ENCODE measurements around the gene ATP2A3.

Gene ATP2A3

DNA sequence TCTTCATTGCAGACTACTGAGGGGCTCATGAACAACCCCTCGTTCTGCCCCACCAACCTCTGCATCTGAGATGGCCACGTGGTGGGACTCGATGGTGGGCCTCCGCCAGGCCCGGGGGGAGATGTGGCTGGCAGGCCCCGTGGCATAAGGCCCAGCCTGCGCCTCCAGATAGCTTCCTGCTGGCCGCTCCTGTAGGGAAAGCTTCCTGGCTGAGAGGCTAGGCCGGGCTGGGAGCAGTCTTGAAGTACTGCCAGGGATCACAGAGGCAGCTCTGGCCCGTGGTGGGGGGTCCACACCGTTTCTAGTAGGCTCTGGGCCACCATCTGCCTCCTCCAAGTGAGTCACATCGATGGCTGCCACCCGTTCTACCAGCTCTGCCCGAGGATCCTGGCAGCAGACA is 79.0 kb downstream of the ATP2A3 start:
- H3K27ac ChIP-seq = 0 out of 2 replicates have a peak overlapping the region, but pooled peaks have one; percentile 23
- peaks cover 19% of the 10 kb centered on the region for H4K20me1 ChIP-seq
- H3K36me3 ChIP-seq = peaks cover 20% of the 10 kb centered on the region; the same call in 1 of the 2 replicates
- no peak overlapping the region for H3K9ac ChIP-seq
- peaks cover 55% of the 10 kb centered on the region for H3K4me1 ChIP-seq
- H3K4me2 ChIP-seq = no peak overlapping the region
- H3K27me3 ChIP-seq = no peaks in the 10 kb centered on the region
- TF ChIP-seq Cebpa-rat (IDR thresholded peaks at IDR 0.05) = no peak
- no peak overlapping the region for H3K4me3 ChIP-seq
- no peaks in the 10 kb centered on the region for H3K9me3 ChIP-seq

DNA sequence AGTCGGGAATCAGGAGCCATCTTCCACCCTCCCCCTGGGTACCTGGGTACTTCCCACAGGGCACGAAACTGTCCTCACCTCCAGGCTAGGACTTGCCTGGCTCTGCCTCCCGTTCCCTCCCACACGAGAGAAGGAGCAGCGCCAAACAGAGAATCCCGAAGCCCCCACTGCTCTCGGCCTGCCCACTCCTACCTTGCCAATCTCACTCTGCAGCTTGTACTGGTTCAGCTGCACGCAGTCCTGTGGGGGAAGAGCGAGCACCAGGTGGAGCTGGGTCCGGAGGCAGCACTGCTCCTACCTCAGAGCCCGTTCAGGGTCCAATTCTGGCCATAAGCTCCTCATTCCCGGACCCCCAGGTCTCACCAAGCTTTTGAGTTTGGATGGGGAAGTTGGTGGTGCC is 80.0 kb downstream of the ATP2A3 start:
- peaks cover 8% of the 10 kb centered on the region for H4K20me1 ChIP-seq
- no peaks in the 10 kb centered on the region for H3K9me3 ChIP-seq
- no peak overlapping the region for H3K9ac ChIP-seq
- peaks cover 44% of the 10 kb centered on the region for H3K4me1 ChIP-seq
- peak overlapping the region; percentile 26; the same call in 1 of the 2 replicates for H3K27ac ChIP-seq
- no peak overlapping the region for H3K4me3 ChIP-seq
- H3K27me3 ChIP-seq = no peaks in the 10 kb centered on the region
- no peak overlapping the region for H3K4me2 ChIP-seq
- TF ChIP-seq Cebpa-rat (IDR thresholded peaks at IDR 0.05) = no peak
- H3K36me3 ChIP-seq = peaks cover 20% of the 10 kb centered on the region; the same call in 1 of the 2 replicates

DNA sequence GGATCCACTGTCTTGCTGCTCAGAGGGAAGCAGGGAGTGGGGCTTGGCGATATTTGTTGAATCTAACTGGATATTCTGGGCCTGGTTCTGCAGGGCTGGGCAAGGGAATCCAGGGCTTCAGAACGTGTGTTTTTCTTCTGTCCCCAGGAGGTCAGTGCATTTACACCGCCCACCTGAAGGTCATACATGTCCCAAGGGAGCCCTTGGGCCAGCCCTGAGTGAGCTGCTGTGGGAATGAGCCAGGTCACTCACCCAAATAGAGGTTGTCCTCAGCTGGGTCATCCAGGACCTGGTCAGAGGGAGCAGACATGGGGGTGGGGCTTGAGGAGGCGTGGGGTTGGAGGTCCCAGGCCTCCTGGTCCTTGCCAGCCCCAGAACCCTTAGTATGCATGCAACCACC is 82.0 kb downstream of the ATP2A3 start:
- Histone ChIP-seq H3K27ac (no peak overlapping the region), H3K4me3 (no peak overlapping the region), H4K20me1 (no peaks in the 10 kb centered on the region), H3K4me2 (no peak overlapping the region), H3K9ac (no peak overlapping the region), H3K27me3 (no peaks in the 10 kb centered on the region), H3K9me3 (no peaks in the 10 kb centered on the region), H3K36me3 (peaks cover 22% of the 10 kb centered on the region; the same call in 1 of the 2 replicates), H3K4me1 (peaks cover 25% of the 10 kb centered on the region)
- no peak for TF ChIP-seq Cebpa-rat (IDR thresholded peaks at IDR 0.05)

DNA sequence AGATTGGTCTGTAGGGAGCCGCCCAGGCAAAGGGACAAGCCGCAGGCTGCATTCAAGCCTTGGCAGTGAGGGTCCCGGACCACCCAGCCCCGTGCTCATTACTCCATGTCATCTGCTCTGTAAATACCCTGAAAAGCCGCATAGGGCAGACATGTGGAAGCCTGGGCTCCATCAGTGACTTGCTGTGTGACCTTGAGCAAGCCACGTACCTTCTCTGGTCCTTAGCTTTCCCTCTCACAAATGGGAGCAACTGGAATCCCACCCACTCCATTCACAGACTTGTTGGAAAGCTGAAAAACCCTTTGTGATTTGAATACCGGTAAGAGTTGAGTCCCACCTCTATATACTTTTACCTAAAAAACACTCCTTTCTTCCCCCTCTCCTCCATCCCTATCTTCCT is 83.3 kb downstream of the ATP2A3 start:
- H3K4me3 ChIP-seq = no peak overlapping the region
- peaks cover 12% of the 10 kb centered on the region for H3K4me1 ChIP-seq
- H3K4me2 ChIP-seq = no peak overlapping the region
- no peak overlapping the region for H3K27ac ChIP-seq
- TF ChIP-seq Cebpa-rat (IDR thresholded peaks at IDR 0.05) = no peak
- no peaks in the 10 kb centered on the region for H4K20me1 ChIP-seq
- H3K9ac ChIP-seq = no peak overlapping the region
- no peaks in the 10 kb centered on the region for H3K27me3 ChIP-seq
- H3K9me3 ChIP-seq = no peaks in the 10 kb centered on the region
- H3K36me3 ChIP-seq = peaks cover 28% of the 10 kb centered on the region; the same call in 1 of the 2 replicates

DNA sequence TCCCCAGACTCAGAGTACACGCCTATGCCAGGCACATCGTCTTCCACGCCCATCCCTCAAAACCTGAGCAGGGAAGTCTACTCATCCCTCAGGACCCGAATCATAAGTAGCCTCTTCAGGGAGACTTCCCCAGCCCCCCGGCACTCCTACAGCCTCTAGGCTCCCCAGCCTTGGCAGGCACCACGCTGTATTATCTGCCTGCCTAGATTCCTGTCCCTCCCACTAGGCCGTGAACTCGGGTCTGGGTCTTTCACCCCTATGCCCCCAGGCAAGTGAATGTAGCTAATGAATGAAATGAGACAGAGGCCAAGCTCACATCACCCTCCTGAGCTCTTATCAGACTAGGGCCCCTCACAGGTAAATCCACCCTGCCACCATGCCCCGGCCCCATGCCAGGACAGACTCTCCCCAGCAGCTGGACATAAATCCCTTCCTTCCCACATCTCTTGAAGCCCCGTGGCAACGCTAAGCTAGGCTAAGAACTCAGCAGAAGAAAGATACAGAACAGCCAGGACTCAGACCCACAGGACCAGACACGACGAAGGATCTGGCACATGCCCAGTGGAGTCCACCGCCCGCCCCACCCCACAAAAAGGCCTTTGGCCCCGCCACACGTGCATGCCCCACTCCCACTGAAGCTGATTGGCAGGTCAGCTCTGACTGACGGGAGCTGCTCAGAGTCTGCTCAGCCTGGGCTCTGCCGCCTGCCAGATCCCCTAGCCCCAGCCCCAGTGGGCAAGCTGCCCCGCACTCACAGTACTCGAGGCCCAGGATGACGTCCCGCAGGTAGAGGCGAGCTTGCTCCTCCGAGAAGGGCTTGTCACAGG is 84.4 kb downstream of the ATP2A3 start:
- H3K4me2 ChIP-seq = no peak overlapping the region
- peak overlapping the region; percentile 19; the same call in 1 of the 2 replicates for H3K27ac ChIP-seq
- no peak overlapping the region for H3K4me3 ChIP-seq
- peaks cover 30% of the 10 kb centered on the region for H3K36me3 ChIP-seq
- no peaks in the 10 kb centered on the region for H4K20me1 ChIP-seq
- H3K9ac ChIP-seq = 0 out of 2 replicates have a peak overlapping the region, but pooled peaks have one; percentile 1
- no peaks in the 10 kb centered on the region for H3K9me3 ChIP-seq
- no peaks in the 10 kb centered on the region for H3K27me3 ChIP-seq
- TF ChIP-seq Cebpa-rat (IDR thresholded peaks at IDR 0.05) = no peak
- H3K4me1 ChIP-seq = peaks cover 8% of the 10 kb centered on the region; the same call in 1 of the 2 replicates

DNA sequence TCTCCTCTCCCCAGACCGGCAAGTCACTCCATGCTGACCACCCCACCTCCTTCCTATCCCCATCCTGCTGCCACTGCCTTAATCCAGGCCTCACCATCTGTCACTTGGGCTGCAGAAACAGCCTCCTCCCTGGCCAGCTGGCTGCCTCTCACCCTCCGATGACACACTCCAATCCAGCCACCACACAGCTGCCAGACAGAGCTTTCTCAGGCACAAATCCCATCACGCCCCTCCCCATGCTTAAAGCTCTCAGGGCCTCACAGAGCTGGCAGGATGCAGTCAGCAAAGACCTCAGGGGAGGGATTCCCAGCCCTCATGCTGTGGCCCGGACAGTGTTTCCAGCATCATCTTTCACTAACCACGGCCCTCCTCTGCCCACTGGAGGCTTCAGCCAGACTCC is 85.1 kb downstream of the ATP2A3 start:
- no peaks in the 10 kb centered on the region for H3K9me3 ChIP-seq
- 0 out of 2 replicates have a peak overlapping the region, but pooled peaks have one; percentile 1 for H3K9ac ChIP-seq
- no peaks in the 10 kb centered on the region for H3K27me3 ChIP-seq
- no peaks in the 10 kb centered on the region for H4K20me1 ChIP-seq
- peaks cover 8% of the 10 kb centered on the region; the same call in 1 of the 2 replicates for H3K4me1 ChIP-seq
- H3K4me3 ChIP-seq = no peak overlapping the region
- peaks cover 24% of the 10 kb centered on the region for H3K36me3 ChIP-seq
- TF ChIP-seq Cebpa-rat (IDR thresholded peaks at IDR 0.05) = no peak
- H3K27ac ChIP-seq = peak overlapping the region; percentile 19; the same call in 1 of the 2 replicates
- H3K4me2 ChIP-seq = no peak overlapping the region

DNA sequence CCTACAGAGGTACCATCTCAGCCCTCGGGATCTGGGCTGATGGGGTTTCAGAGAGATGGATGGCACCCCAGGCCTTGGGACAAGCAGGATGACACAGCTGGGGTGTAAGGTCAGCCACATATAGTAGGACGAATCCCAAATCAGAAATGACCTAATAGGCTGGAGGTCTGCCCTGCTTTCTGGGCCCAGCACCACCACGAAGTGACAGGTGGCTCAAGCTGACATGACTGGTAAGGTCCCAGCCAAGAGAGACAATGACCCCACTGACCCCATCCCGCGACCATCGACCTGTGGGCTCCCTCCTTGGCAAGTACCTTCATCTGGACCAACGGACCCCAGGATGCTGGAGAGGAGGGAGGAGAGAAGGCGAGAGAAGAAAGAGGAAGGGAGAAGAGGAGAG is 87.0 kb downstream of the ATP2A3 start:
- no peak overlapping the region for H3K9ac ChIP-seq
- H3K4me3 ChIP-seq = no peak overlapping the region
- no peaks in the 10 kb centered on the region for H4K20me1 ChIP-seq
- H3K4me2 ChIP-seq = no peak overlapping the region
- no peak for TF ChIP-seq Cebpa-rat (IDR thresholded peaks at IDR 0.05)
- H3K36me3 ChIP-seq = peaks cover 38% of the 10 kb centered on the region
- no peaks in the 10 kb centered on the region for H3K27me3 ChIP-seq
- H3K9me3 ChIP-seq = peaks cover 8% of the 10 kb centered on the region
- H3K4me1 ChIP-seq = peaks cover 7% of the 10 kb centered on the region
- no peak overlapping the region for H3K27ac ChIP-seq

DNA sequence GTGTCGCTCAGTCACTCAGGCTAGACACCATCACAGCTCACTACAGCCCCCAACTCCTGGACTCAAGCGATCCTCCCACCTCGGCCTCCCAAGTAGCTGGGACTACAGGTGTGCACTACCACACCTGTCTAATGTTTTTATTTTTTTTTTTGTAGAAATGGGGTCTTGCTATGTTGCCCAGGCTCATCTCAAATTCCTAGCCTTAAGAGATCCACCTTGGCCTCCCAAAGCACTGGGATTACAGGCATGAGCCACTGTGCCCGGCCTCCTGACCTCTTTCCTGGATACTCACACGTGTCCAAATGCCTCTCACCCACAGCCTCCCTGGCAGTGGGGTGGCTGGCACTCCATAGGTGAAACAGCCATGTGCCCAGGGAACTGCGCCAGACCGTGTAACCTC is 88.9 kb downstream of the ATP2A3 start:
- peaks cover 40% of the 10 kb centered on the region for H3K36me3 ChIP-seq
- H3K4me1 ChIP-seq = peaks cover 26% of the 10 kb centered on the region
- H3K4me2 ChIP-seq = no peak overlapping the region
- no peak for TF ChIP-seq Cebpa-rat (IDR thresholded peaks at IDR 0.05)
- H4K20me1 ChIP-seq = no peaks in the 10 kb centered on the region
- no peaks in the 10 kb centered on the region for H3K27me3 ChIP-seq
- no peak overlapping the region for H3K4me3 ChIP-seq
- H3K9me3 ChIP-seq = peaks cover 8% of the 10 kb centered on the region
- no peak overlapping the region for H3K9ac ChIP-seq
- H3K27ac ChIP-seq = no peak overlapping the region

All from BLaER1 (cell line).